Progenitor cell of endocrine pancreas (in vitro differentiated cells): Measurements from ENCODE around the gene NXPH4. TPM values are rescaled to one million over a fixed set of nuclear protein-coding genes. Genes with fewer than 3 reads are reported as not detected.

Source experiments
- DNase-seq: peaks from one replicate; pipeline ENCODE4 v3.0.0; 2021; ENCODE audit warnings: low spot score; ENCODE audit not compliant: unreplicated experiment
- H3K27ac Mint-ChIP-seq: 2 replicates; pipeline ENCODE4 v1.8.0; 2021; ENCODE audit warnings: mild to moderate bottlenecking, moderate library complexity, mixed read lengths
- H3K27me3 Mint-ChIP-seq: 2 replicates; pipeline ENCODE4 v1.8.0; 2021; ENCODE audit warnings: mixed read lengths
- H3K36me3 Mint-ChIP-seq: 2 replicates; pipeline ENCODE4 v1.8.0; 2022; ENCODE audit warnings: mixed read lengths; ENCODE audit not compliant: insufficient read depth
- H3K4me1 Mint-ChIP-seq: 2 replicates; pipeline ENCODE4 v1.8.0; 2021; ENCODE audit warnings: low read depth, mixed read lengths
- H3K4me3 Mint-ChIP-seq: 2 replicates; pipeline ENCODE4 v1.8.0; 2021; ENCODE audit warnings: low read depth, mild to moderate bottlenecking, moderate library complexity, mixed read lengths
- H3K9me3 Mint-ChIP-seq: 2 replicates; pipeline ENCODE4 v1.8.0; 2021; ENCODE audit warnings: low read depth, mixed read lengths
- total RNA-seq: library from RNA; stranded (reverse); gene quantifications from 2 replicates; pipeline ENCODE4 v1.2.1, GENCODE V29; 2021
- TF ChIP-seq, protein P1 (sequence below): fragments of 200-600 bp; sonication (generic); IDR thresholded peaks from one replicate; pipeline ENCODE4 v1.5.0; 2021; ENCODE audit warnings: antibody characterized with exemption, mild to moderate bottlenecking; ENCODE audit not compliant: unreplicated experiment

NXPH4 gene
- total RNA-seq, 1 donor from 2014 or later: 2.0 TPM

DNA sequence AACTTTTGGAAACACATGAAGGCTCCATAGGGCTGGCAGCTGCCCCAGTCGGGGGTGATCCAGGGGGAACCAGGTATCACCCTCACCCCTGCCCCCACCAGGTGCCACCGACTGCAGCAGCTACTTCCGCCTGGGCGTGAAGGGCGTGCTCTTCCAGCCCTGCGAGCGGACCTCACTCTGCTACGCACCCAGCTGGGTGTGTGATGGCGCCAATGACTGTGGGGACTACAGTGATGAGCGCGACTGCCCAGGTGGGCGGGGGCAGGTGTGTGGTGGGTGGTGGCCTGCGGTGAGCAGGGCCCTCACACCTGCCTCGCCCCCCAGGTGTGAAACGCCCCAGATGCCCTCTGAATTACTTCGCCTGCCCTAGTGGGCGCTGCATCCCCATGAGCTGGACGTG is 22.3 kb upstream of the NXPH4 start:
- DNase-seq: no peak
- no peaks in the 10 kb centered on the region for H3K4me1 Mint-ChIP-seq
- H3K4me3 Mint-ChIP-seq: no peak overlapping the region
- no peaks in the 10 kb centered on the region for H3K27me3 Mint-ChIP-seq
- no peaks in the 10 kb centered on the region for H3K9me3 Mint-ChIP-seq
- H3K36me3 Mint-ChIP-seq: peaks cover 19% of the 10 kb centered on the region
- TF ChIP-seq, protein P1, sequence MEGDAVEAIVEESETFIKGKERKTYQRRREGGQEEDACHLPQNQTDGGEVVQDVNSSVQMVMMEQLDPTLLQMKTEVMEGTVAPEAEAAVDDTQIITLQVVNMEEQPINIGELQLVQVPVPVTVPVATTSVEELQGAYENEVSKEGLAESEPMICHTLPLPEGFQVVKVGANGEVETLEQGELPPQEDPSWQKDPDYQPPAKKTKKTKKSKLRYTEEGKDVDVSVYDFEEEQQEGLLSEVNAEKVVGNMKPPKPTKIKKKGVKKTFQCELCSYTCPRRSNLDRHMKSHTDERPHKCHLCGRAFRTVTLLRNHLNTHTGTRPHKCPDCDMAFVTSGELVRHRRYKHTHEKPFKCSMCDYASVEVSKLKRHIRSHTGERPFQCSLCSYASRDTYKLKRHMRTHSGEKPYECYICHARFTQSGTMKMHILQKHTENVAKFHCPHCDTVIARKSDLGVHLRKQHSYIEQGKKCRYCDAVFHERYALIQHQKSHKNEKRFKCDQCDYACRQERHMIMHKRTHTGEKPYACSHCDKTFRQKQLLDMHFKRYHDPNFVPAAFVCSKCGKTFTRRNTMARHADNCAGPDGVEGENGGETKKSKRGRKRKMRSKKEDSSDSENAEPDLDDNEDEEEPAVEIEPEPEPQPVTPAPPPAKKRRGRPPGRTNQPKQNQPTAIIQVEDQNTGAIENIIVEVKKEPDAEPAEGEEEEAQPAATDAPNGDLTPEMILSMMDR: no peak
- H3K27ac Mint-ChIP-seq: no peak overlapping the region

DNA sequence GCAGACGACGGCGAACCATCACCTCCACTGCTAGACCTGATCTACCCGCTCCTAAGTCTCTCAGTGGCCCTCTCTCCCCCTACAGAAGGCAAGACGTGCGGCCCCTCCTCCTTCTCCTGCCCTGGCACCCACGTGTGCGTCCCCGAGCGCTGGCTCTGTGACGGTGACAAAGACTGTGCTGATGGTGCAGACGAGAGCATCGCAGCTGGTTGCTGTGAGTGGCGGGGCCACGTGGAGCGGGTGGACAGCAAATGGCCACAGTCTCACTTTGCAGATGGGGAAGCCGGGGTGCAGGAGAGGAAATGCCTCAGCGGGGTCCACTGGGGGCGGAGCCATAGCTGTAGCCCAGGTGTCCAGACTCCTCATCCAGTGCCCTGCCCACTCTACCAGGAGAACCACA is 21.4 kb upstream of the NXPH4 start:
- no peaks in the 10 kb centered on the region for H3K9me3 Mint-ChIP-seq
- no peaks in the 10 kb centered on the region for H3K27me3 Mint-ChIP-seq
- TF ChIP-seq, protein P1: no peak
- no peak overlapping the region for H3K27ac Mint-ChIP-seq
- H3K4me3 Mint-ChIP-seq: no peak overlapping the region
- H3K4me1 Mint-ChIP-seq: no peaks in the 10 kb centered on the region
- H3K36me3 Mint-ChIP-seq: peaks cover 20% of the 10 kb centered on the region
- no peak for DNase-seq

DNA sequence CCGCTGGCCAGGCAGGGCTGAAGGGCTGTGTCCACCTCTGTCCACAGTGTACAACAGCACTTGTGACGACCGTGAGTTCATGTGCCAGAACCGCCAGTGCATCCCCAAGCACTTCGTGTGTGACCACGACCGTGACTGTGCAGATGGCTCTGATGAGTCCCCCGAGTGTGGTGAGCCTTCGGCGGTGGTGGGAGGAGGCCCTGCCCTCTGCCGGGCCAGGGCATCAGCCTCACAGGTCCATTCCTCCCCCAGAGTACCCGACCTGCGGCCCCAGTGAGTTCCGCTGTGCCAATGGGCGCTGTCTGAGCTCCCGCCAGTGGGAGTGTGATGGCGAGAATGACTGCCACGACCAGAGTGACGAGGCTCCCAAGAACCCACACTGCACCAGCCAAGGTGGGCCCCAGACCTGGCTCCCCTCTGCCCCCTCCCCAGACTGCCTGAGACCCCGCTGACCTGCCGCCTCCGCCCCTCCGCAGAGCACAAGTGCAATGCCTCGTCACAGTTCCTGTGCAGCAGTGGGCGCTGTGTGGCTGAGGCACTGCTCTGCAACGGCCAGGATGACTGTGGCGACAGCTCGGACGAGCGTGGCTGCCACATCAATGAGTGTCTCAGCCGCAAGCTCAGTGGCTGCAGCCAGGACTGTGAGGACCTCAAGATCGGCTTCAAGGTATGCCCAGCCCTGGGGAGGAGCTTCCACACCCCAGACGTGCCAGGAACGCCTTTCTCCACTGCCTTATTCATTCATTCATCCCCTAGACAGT is 20.8 kb upstream of the NXPH4 start:
- Mint-ChIP-seq H3K4me3 (no peak overlapping the region), H3K27me3 (no peaks in the 10 kb centered on the region), H3K9me3 (no peaks in the 10 kb centered on the region), H3K27ac (no peak overlapping the region), H3K36me3 (peaks cover 20% of the 10 kb centered on the region), H3K4me1 (no peaks in the 10 kb centered on the region)
- TF ChIP-seq, protein P1: no peak
- DNase-seq: no peak

DNA sequence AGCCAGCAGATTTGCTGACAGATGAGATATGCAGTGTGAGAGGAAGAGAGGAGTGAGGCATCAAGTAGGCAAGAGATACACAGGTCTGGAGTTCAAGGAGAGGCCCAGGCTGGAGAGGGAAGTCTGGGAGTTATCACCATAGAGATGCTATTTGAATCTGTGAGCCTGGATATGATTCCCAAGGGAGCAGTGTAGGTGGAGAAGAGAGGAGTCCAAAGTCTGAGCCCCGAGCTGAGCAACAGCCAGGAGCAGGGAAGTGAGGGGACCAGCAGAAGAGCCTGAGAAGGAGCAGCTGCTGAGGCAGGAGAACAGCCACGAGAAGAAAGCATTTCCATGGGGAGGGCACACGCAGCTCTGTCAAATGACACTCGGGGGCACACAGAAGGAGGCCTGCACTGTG is 20.2 kb upstream of the NXPH4 start:
- Mint-ChIP-seq H3K4me1 (no peaks in the 10 kb centered on the region), H3K9me3 (no peaks in the 10 kb centered on the region), H3K4me3 (no peak overlapping the region), H3K27ac (peak overlapping the region; percentile 8), H3K27me3 (no peaks in the 10 kb centered on the region), H3K36me3 (peaks cover 19% of the 10 kb centered on the region)
- TF ChIP-seq, protein P1: no peak
- no peak for DNase-seq

DNA sequence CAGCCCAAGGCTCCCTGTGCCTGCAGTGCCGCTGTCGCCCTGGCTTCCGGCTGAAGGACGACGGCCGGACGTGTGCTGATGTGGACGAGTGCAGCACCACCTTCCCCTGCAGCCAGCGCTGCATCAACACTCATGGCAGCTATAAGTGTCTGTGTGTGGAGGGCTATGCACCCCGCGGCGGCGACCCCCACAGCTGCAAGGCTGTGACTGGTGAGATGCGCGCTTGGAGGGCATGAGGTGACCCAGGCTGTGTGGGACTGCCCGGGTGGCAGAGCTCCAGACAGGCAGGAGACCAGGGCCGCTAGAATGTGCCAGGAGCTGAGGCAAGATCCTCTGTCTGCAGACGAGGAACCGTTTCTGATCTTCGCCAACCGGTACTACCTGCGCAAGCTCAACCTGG is 19.6 kb upstream of the NXPH4 start:
- Mint-ChIP-seq H3K27ac (no peak overlapping the region), H3K4me3 (no peak overlapping the region), H3K9me3 (no peaks in the 10 kb centered on the region), H3K27me3 (no peaks in the 10 kb centered on the region), H3K4me1 (no peaks in the 10 kb centered on the region), H3K36me3 (peaks cover 15% of the 10 kb centered on the region)
- DNase-seq: no peak
- TF ChIP-seq, protein P1: no peak
